ENCODE measurements around the gene KIF13A. TPM values are rescaled to one million over a fixed set of nuclear protein-coding genes. Genes with fewer than 3 reads are reported as not detected.
"Not testable (repeated sequence)": the region's sequence is repeated elsewhere in the genome, so short reads cannot be mapped to it uniquely, and the experiment has no call there.

The KIF13A gene
- total and polyA plus RNA-seq, 2 donors from 2014 or later = 12.6 to 35.9 TPM

DNA sequence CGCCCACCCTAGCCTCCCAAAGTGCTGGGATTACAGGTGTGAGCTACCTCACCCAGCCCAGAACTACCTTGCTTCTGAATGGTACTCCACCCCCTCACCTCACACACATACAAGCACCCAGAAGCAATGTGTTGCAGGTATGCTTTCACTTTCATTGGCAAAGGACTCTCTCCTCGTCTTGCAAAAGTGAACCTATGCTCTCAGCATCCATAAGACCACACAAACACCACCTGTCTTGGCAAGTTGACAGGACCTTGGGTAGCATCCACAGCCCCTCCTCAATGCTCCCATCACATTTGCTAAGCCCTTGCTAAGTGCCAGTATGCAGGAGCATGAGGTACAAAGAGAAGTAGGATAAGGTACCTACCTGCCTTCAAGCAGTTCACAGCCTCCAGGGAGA lies 3.7 kb downstream of the KIF13A start:
- no peak for FAIRE-seq
- H3K27ac ChIP-seq (ENCODE audit: low read depth in 2 of 2, low read length in 2 of 2) = no peak overlapping the region
- intact Hi-C loops (cut with DNase I) = no loop called here
- no peak overlapping the region for H3K9ac ChIP-seq (ENCODE audit: low read length in 3 of 3)
- H3K9me3 ChIP-seq (ENCODE audit: control insufficient read depth in 2 of 3, insufficient read depth in 1 of 3, low read length in 3 of 3) = no peaks in the 10 kb centered on the region
- peaks cover 0 to 12% (median 0%) of the 10 kb centered on the region in 3 donors for H3K4me1 ChIP-seq (ENCODE audit: control insufficient read depth in 2 of 3, insufficient read depth in 2 of 3, low read depth in 1 of 3, low read length in 3 of 3)
- no peak for DNase-seq
- no peak for TF ChIP-seq CTCF (IDR thresholded peaks at IDR 0.05; ENCODE audit: borderline replicate concordance, extremely low read depth, insufficient read depth)
- H3K27me3 ChIP-seq (ENCODE audit: control insufficient read depth, insufficient read depth, low read length) = no peaks in the 10 kb centered on the region
- no peaks in the 10 kb centered on the region for H3K36me3 ChIP-seq (ENCODE audit: control insufficient read depth in 2 of 3, insufficient read depth in 3 of 3, low read length in 3 of 3)
- H3K4me3 ChIP-seq (ENCODE audit: low read length in 3 of 3) = no peak overlapping the region

DNA sequence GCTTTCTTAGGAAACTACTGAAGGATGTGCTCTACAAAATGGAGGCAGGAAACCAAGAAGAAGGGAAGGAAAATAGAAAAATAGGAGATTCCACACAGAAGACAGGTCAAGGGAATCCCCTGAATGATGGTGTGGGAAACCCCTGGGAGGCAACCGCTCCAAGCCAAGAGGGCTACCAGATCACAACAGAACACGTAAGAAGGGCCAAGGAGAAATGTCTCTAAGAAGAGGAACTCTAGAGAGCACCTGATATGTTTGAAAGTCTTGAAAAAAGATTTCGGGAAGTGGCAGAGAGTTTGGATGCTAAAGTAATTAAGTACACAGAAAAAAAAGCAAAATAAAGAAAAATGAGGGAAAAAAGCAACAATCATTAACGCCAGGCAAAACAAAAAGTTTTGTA lies 7.1 kb downstream of the KIF13A start:
- no peak overlapping the region for H3K27ac ChIP-seq (ENCODE audit: low read depth in 2 of 2, low read length in 2 of 2)
- no peaks in the 10 kb centered on the region for H3K27me3 ChIP-seq (ENCODE audit: control insufficient read depth, insufficient read depth, low read length)
- intact Hi-C loops (cut with DNase I) = no loop called here
- H3K36me3 ChIP-seq (ENCODE audit: control insufficient read depth in 2 of 3, insufficient read depth in 3 of 3, low read length in 3 of 3) = no peaks in the 10 kb centered on the region
- FAIRE-seq = no peak
- DNase-seq = no peak
- peaks cover 0 to 7% (median 0%) of the 10 kb centered on the region in 3 donors for H3K4me1 ChIP-seq (ENCODE audit: control insufficient read depth in 2 of 3, insufficient read depth in 2 of 3, low read depth in 1 of 3, low read length in 3 of 3)
- no peaks in the 10 kb centered on the region for H3K9me3 ChIP-seq (ENCODE audit: control insufficient read depth in 2 of 3, insufficient read depth in 1 of 3, low read length in 3 of 3)
- TF ChIP-seq CTCF (IDR thresholded peaks at IDR 0.05; ENCODE audit: borderline replicate concordance, extremely low read depth, insufficient read depth) = no peak
- no peak overlapping the region for H3K9ac ChIP-seq (ENCODE audit: low read length in 3 of 3)
- H3K4me3 ChIP-seq (ENCODE audit: low read length in 3 of 3) = no peak overlapping the region

GRCh38 chr6:17979479-17979878 lies 8.0 kb downstream of the KIF13A start:
- intact Hi-C loops (cut with DNase I) = no loop called here

GRCh38 chr6:17976258-17976657 lies 11.2 kb downstream of the KIF13A start:
- H3K4me3 ChIP-seq (ENCODE audit: low read length in 3 of 3); H3K4me1 ChIP-seq (ENCODE audit: control insufficient read depth in 2 of 3, insufficient read depth in 2 of 3, low read depth in 1 of 3, low read length in 3 of 3); H3K27ac ChIP-seq (ENCODE audit: low read depth in 2 of 2, low read length in 2 of 2); H3K27me3 ChIP-seq (ENCODE audit: control insufficient read depth, insufficient read depth, low read length); H3K9me3 ChIP-seq (ENCODE audit: control insufficient read depth in 2 of 3, insufficient read depth in 1 of 3, low read length in 3 of 3); FAIRE-seq; intact Hi-C loops (cut with DNase I); DNase-seq; H3K36me3 ChIP-seq (ENCODE audit: control insufficient read depth in 2 of 3, insufficient read depth in 3 of 3, low read length in 3 of 3); H3K9ac ChIP-seq (ENCODE audit: low read length in 3 of 3): not testable (repeated sequence)

More at GRCh38 chr6:17979479-17979878, 8.0 kb downstream of the KIF13A start:
- Histone ChIP-seq H3K27ac (ENCODE audit: low read depth in 2 of 2, low read length in 2 of 2) (no peak overlapping the region), H3K9me3 (ENCODE audit: control insufficient read depth in 2 of 3, insufficient read depth in 1 of 3, low read length in 3 of 3) (no peaks in the 10 kb centered on the region), H3K4me1 (ENCODE audit: control insufficient read depth in 2 of 3, insufficient read depth in 2 of 3, low read depth in 1 of 3, low read length in 3 of 3) (no peaks in the 10 kb centered on the region), H3K9ac (ENCODE audit: low read length in 3 of 3) (no peak overlapping the region), H3K27me3 (ENCODE audit: control insufficient read depth, insufficient read depth, low read length) (no peaks in the 10 kb centered on the region), H3K36me3 (ENCODE audit: control insufficient read depth in 2 of 3, insufficient read depth in 3 of 3, low read length in 3 of 3) (no peaks in the 10 kb centered on the region), H3K4me3 (ENCODE audit: low read length in 3 of 3) (no peak overlapping the region)
- DNase-seq (no peak), FAIRE-seq (no peak)
- no peak for TF ChIP-seq CTCF (IDR thresholded peaks at IDR 0.05; ENCODE audit: borderline replicate concordance, extremely low read depth, insufficient read depth)

Data from kidney (tissue), 14 donors.